DMS114 treated with DMSO at 0.1 percent for 48 hours (cell line): ENCODE results near the gene PTCH1.

ENCODE experiments used
- DNase-seq: peaks from one replicate; lab custom pipeline; 2025; ENCODE audit not compliant: unreplicated experiment; lab: John Stamatoyannopoulos, UW

The PTCH1 gene

GRCh38 chr9:95441081-95441480 is 75.7 kb downstream of the PTCH1 start:
- no peak for DNase-seq

DNA sequence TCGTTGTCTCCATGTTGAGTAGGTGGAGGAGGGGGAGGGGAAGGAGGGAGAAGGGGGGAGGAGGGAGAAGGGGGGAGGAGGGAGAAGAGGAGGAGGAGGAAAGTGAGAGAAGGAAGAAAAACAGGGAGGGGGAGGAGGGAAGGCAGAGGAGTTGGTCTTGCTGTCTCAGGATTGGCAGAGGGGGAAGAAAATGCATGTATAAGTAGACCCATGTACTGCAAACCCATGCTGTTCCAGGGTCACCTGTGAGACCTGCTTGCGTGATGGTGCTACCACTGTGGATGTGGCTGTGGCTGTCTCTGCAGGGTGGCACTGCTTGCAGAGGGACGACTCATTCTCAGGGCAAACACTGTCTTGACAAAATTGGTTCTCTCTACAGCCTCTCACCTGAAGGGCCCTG is 76.3 kb downstream of the PTCH1 start:
- DNase-seq: no peak

- no peak for DNase-seq
Measured at GRCh38 chr9:95438561-95439357, 78.0 kb downstream of the PTCH1 start.

- DNase-seq: no peak
Measured at GRCh38 chr9:95437559-95437958, 79.2 kb downstream of the PTCH1 start.

- DNase-seq: no peak
Measured at GRCh38 chr9:95436416-95436815, 80.4 kb downstream of the PTCH1 start.

- no peak for DNase-seq
Measured at GRCh38 chr9:95435074-95435728, 81.6 kb downstream of the PTCH1 start.

- DNase-seq: no peak
Measured at GRCh38 chr9:95434116-95435073, 82.4 kb downstream of the PTCH1 start.

- no peak for DNase-seq
Measured at GRCh38 chr9:95433096-95433819, 83.5 kb downstream of the PTCH1 start.

- DNase-seq: no peak
Measured at GRCh38 chr9:95431286-95431685, 85.5 kb downstream of the PTCH1 start.

DNA sequence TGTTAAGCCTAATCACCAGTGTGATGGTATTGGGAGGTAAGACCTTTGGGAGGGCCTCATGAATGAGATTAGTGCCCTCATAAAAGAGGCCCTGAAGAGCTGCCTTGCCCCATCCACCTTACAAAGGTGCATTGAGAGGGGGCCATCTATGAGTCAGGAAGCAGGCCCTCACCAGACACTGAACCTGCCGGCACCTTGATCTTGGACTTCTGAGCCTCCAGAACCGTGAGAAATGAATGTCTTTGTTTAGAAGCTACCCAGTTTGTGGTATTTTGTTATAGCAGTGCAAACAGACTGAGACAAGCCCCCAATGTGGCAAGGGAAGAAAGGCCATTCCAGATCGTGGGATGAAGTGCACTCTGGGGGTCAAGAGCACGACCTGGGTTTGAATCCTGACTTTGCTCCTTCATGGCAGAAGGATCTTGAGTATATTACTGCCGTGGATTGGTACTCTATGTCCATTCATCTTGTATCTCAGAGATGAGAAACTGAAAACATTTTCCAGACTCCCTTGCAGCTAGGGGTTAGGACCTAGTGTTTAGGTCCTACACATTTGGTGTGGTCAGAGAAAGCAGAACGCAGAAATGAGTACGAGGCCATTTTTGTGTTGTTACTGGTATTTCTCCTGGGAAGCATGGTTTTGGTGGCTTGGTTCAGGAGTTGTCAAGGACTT is 86.7 kb downstream of the PTCH1 start:
- DNase-seq: no peak

DNA sequence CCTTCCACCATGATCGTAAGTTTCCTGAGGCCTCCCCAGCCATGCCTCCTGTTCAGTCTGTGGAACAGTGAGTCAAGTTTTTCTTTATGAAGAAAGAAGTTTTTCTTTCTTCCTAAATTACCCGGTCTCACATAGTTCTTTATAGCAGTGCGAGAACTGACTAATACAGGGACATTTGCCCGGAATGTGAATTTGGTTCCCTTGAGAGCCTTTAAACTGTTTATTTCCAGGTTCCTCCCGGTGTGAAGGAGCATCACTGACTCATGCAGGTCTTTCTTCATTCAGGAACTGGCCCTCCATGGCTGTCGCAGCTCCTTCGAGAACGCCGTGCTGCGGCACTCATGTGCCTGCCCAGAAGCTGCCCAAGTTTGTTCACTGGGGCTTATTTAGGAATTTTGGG is 87.7 kb downstream of the PTCH1 start:
- no peak for DNase-seq

- no peak for DNase-seq
Measured at GRCh38 chr9:95425910-95426551, 90.7 kb downstream of the PTCH1 start.

GRCh38 chr9:95422650-95423049 is 94.1 kb downstream of the PTCH1 start:
- no peak for DNase-seq

DNA sequence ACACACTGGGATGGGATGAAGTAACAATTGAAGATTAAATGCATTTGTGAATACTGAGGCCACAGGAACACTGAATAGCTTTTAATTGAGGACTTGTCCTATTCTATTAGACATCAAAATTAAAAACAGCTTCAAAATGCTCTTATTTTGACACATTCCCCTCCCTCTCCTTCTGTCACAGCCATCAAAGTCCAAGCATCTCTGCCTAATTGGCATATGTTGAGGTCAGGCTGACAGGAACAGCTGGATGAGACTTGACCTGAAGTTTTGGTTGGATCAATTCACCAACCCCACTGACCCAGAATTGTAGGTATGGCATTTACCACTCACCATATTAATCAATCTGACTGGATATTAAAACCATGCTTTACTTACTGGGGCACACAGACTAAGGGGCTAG is 96.3 kb downstream of the PTCH1 start:
- DNase-seq: no peak

- no peak for DNase-seq
Measured at GRCh38 chr9:95419444-95419843, 97.3 kb downstream of the PTCH1 start.

GRCh38 chr9:95415158-95415557 is 101.6 kb downstream of the PTCH1 start:
- no peak for DNase-seq

DNA sequence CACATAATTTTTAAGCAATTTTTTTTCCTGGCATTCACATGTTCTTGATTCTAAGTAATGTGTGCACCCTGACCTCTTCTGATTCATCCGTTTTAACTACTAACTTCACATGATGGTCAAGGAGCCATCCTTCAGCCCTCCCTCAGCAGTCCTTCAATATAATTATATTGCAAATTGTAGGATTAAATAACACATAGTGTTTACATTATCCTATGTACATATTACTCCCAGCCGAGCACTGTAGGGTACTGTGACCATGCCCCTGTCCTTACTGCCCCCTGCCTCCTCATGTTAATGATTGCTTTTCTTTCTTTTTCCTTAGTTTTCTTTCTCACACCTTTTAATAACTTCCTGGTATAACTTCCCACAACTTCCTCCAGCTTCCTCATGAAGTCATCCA is 103.0 kb downstream of the PTCH1 start:
- DNase-seq: no peak

- DNase-seq: no peak
Measured at GRCh38 chr9:95411054-95411892, 105.5 kb downstream of the PTCH1 start.
